HFF-Myc (cell line): ENCODE measurements around the gene PTPRN2.

Experiments used
- DNase-seq: peaks from one replicate; pipeline ENCODE4 v3.0.0-alpha.2; 2011; ENCODE audit warnings: low read depth; ENCODE audit errors: extremely low read depth
- H3K4me3 ChIP-seq: replicated peaks from 2 replicates; pipeline ENCODE4 v1.5.1; 2011; ENCODE audit warnings: low read depth, mild to moderate bottlenecking, control low read depth, low read length
- CTCF ChIP-seq: IDR thresholded peaks from 2 replicates; pipeline ENCODE4 v1.5.1; 2012; ENCODE audit warnings: mild to moderate bottlenecking, low read depth, low read length, control low read depth; ENCODE audit errors: missing control alignments

Gene PTPRN2

GRCh38 chr7:158592541-158592940 lies 4.9 kb upstream of the PTPRN2 start:
- DNase-seq = no peak
- no peak for TF ChIP-seq CTCF
- no peak overlapping the region for H3K4me3 ChIP-seq

- no peak overlapping the region for H3K4me3 ChIP-seq
- DNase-seq = no peak
- TF ChIP-seq CTCF = no peak
Observed at GRCh38 chr7:158591944-158592343, 4.3 kb upstream of the PTPRN2 start.

- DNase-seq = no peak
- H3K4me3 ChIP-seq = no peak overlapping the region
- no peak for TF ChIP-seq CTCF
Observed at GRCh38 chr7:158590181-158590530, 2.5 kb upstream of the PTPRN2 start.

- TF ChIP-seq CTCF = no peak
- H3K4me3 ChIP-seq = no peak overlapping the region
- no peak for DNase-seq
Observed at GRCh38 chr7:158589653-158590052, 2.0 kb upstream of the PTPRN2 start.

- H3K4me3 ChIP-seq = no peak overlapping the region
- DNase-seq = no peak
- TF ChIP-seq CTCF = no peak
Observed at GRCh38 chr7:158588878-158589442, 1.3 kb upstream of the PTPRN2 start.

GRCh38 chr7:158588085-158588877 lies 658 bp upstream of the PTPRN2 start:
- no peak for TF ChIP-seq CTCF
- H3K4me3 ChIP-seq = no peak overlapping the region; the same call in 1 of the 2 replicates
- DNase-seq = no peak
